ENCODE results near the gene ORAI1.
A peak's percentile ranks its signal among the peaks of the same experiment; 100 is the strongest.
"Not testable (repeated sequence)": the region's sequence is repeated elsewhere in the genome, so short reads cannot be mapped to it uniquely, and the experiment has no call there.

Gene ORAI1

DNA sequence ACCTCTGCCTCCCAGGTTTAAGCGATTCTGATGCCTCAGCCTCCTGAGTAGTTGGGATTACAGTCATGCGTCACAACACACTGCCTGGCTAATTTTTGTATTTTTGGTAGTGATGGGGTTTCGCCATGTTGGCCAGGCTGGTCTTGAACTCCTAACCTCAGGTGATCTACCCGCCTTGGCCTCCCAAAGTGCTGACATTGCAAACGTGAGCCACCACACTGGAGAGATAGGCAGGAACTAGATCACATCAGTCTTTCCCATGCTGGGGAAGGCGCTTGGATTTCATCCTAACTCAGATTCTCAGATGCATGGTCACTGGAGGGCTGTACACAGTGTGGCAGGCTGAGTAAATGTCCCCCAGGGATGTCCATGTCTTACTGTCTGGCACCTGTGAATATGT, 18.0 kb upstream of the ORAI1 start:
- no peak for DNase-seq

DNA sequence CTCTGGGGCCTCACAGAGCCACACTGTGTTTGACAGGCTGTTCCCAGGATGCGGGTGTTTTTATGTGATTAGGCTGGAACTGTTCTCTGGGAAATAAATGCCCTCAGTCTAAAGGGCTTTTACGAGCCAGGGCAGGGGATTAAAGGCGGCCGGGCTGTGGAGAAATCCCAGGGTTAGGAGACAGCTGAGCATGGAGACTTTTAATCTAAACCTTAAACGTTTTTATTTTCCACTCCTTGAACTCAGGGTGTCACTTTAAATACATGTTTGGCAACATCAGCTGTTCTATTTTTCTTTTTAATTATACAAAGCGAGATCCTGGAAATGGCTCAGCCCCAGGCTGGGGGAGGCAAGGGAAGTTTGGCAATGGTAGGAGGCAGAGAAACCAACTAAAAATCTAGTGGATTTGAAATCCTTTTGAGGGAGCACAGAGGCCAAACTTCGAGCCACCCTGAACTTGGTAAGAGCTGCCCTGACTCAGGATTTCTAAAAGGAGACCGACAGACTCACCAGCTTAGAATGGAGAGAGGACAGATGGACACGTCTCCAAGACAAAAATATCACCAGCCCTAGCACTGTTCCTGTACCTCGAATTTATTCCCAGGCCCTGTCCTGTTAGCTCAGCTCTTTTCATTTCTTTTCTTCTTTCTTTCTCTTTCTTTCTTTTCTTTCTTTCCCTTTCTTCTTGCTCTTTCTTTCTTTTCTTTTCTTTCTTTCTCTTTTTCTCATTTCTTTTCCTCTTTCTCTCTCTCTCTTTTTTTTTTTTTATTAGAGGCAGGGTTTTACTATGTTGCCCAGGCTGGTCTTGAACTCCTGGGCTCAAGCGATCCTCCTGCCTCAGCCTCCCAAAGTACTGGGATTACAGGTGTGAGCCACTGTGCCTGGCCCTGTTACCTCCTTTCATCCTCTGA, 15.8 kb upstream of the ORAI1 start:
- no peak for DNase-seq

DNA sequence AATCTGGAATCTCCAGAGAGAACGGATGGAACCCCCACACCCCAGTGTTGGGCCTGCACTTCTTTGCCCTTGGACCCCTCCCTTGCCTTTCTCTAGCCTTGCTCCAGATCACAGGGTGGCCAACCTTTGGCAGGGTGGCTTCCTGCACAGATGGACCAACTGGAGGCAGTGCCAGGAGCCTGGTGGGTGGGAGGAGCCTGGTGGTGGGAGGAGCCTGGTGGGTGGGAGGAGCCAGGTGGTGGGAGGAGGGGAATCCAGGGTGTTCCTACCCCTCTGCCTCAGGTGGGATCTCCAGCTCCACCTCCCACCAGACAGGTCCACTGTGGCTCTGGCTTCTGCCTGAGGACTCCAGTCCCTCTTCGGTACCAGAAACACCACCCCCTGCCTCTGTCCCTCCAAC, 15.0 kb upstream of the ORAI1 start:
- DNase-seq, result no peak

DNA sequence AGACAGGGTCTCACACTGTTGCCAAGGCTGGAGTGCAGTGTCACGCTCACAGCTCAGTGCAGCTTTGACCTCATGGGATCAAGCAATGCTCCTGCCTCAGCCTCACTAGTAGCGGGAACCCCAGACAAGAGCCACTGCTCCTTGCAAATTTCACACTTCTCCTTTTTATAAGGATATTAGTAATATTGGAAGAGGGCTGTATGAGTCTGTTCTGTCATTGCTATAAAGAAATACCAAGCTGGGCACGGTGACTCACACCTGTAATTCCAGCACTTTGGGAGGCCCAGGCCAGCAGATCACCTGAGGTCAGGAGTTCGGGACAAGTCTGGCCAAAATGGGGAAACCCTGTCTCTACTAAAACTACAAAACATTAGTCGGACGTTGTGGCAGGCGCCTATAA, 12.9 kb upstream of the ORAI1 start:
- DNase-seq, result no peak

DNA sequence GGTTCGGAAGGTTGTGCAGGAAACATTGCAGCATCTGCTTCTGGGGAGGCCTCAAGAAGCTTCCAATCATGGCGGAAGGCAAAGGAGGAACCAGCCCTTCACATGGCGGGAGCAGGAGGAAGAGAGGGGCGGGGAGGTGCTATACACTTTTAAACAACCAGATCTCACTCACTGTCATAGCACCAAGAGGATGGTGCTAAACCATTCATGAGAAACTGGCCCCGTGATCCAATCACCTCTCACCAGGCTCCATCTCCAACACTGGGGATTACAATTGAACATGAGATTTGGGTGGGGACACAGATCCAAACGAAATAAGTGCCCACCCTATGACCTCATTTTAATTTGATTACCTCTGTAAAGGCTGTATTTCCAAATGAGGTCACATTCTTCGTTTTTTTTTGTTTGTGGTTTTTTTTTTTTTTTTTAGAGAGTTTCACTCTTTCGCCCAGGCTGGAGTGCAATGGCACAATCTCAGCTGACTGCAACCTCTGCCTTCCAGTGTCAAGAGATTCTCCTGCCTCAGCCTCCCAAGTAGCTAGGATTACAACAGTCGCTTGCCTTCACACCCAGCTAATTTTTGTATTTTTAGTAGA, 11.4 kb upstream of the ORAI1 start:
- no peak for DNase-seq

DNA sequence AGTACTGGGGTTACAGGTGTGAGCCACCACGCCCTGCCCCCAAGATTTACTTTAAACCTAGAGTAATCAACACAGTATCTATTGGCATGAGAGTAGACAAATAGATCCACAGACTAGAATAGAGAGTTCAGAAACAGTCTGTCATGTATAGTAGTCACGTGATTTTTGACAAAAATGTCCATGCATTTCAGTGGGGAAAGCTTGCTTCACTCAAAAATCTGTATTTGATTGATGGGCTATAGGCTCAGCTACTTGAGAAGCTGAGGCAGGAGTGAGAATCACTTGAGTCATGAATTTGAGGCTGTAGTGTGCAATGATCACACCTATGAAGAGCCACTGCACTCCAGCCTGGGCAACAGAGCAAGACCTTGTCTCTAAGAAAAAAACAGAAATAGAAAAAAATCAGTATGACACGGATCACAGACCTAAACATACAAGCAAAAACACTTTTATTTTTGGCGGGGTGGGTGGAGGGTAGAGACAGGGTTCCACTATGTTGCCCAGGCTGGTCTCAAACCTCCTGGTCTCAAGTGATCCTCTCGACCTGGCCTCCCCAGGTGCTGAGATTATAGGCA, 7.6 kb upstream of the ORAI1 start:
- no peak for DNase-seq

DNA sequence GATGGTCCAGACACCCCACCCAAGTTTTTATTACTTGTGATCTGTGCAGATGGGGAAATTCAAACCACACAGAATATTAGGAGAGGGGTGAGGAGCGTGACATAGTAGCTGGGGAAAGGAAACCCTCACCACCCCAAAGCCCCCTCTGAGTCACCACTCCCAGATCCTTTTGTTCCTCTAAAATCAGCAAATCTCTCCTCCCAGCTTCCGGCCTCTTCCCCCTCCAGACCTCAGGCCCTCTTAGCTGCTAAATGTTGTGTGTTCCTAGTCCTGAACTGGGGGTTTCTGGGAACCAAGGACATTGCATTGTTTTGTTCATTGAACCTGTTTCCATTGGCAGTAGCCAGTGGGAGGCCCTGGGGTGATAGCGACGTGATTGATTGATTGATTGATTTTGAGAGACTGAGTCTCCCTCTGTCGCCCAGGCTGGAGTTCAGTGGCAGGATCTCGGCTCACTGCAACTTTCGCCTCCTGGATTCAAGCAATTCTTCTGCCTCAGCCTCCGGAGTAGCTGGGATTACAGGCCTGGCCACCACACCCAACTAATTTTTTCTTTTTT, 5.9 kb upstream of the ORAI1 start:
- DNase-seq, result no peak

DNA sequence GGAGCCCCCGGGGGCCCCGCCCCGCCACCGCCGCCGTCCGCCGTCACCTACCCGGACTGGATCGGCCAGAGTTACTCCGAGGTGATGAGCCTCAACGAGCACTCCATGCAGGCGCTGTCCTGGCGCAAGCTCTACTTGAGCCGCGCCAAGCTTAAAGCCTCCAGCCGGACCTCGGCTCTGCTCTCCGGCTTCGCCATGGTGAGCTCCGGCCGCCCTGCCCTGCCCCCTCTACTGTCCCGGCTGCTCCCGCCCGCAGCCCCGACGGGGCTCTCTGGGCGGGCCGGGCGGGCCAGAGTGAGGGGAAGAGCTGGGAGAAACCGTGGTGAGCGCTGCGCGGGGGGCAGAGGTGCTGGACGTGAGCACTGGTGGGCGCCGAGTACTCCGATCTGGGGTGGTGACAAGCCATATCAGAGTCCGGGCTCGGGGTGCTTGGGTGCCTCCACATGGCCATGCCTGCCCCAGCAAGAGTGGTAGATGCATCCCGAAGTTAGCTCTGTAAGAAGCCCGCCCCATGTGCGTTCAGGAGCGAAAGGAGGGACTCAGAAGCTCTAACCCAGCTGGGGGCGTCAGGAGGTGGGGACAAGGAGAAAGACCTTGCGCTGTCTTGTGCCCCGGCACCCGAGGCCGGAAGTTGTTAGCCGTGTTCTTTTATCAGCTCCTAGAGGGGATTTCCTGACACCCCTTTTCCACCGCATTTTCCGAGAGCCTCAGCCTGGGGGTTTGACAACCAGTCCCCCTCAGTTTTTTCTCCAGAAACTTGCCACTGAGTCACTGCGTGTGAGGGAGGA, 717 bp downstream of the ORAI1 start:
- DNase-seq, result peak; percentile 23

DNA sequence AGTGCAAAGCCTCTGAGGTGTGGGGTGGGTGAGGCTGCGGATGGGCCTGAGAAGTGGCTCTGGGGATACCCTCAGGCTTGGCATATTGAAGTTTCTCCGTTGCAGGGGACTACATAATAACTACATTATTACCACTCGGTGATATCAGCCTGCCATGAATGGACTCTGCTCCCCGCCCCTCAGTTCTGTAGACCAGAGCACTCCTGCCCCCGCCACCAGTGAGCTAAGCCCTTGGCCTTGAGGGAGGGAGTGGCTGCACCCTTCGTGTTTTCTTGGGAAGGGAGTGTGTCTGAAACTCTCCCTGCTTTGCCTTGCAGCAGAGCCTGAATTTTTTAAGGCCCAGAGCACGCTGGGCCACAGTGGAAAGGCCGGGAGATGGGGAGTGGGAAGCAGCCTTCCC, 1.7 kb downstream of the ORAI1 start:
- no peak for DNase-seq

DNA sequence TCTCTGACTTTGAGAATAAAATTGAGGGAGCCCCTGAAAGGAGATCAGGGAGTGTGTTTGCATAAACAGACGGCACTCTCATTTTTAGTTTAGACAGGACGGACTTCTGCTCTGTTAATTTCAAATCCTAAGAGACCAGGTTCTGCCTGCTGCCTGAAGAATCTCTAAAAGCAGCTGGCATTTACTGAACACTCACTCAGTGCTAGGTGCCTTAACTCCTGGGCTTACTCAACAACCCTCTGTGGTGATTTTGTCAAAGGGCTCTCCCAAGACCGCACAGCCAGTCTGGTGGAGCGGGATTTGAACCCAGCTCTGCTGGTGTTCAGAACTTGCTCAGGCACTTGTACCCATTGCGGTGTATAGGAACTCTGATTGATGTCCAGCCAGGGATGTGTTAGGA, 2.2 kb downstream of the ORAI1 start:
- DNase-seq, result no peak

DNA sequence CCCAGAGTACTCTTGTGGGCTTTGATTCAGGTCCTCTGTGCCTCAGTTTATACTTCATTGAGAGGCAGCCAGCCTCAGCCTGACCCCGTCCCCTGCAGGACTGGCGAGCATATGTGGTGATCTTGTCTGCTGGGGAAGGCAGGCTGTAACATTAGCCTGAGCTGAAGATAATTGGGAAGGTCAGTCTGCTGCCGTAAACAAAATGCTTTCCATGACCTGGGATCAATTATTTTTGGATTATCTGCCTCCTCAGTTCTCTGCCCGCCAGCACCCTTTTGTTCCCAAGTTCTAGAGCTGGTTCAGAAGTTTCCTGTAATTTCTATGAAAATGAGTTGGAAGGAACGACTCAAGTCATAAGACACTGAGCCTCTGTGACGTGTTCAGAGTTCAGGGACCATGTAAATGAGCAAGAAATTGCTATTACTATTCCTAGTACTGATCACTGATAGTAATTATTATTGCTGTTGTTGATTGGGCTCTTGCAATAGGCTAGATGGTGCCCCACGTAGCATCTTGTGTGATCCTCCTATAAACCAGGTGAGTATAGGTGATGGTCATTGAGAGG, 4.5 kb downstream of the ORAI1 start:
- DNase-seq, result no peak

DNA sequence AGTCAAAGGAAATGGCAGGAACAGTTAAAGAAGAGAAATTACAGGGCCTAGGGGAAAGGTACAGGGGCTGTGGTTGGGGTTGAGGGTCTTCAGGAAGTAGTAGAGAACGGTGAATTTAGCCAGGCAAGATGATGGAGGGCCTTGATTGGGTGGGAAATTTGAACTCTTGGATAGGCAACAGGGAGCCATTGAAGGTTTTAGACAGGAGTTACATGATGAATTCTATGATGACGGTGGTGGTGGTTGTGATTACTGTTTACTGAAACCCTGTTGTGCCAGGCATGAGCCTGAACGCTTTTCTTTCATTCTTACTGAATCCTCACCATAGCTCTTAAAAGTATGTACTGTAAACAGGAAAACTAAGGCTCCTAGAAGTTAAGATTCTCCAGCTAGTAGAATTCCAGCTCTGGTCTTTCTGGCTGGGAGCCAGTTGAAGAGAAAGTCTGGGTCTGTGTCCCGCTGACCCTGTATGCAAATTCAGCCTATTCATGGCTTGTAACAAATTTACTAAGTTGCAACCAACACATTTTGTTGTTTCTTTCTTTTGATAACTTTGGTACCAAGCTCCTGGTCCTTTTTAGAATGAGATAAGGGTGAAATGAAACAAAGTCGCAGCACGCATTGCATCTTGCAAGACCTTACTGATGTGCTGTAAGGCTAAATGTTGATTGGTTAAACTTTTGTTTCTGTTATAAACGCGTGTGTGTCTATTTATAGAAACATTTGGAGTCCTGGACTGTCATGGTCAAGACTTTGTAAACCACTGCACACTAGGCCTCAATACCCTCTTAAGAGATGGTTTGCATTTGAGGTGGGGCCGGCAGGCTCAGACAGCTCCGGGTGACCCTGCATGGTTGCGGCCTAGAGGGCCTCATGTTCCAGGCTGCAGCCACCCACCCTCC, 6.0 kb downstream of the ORAI1 start:
- DNase-seq, result no peak

DNA sequence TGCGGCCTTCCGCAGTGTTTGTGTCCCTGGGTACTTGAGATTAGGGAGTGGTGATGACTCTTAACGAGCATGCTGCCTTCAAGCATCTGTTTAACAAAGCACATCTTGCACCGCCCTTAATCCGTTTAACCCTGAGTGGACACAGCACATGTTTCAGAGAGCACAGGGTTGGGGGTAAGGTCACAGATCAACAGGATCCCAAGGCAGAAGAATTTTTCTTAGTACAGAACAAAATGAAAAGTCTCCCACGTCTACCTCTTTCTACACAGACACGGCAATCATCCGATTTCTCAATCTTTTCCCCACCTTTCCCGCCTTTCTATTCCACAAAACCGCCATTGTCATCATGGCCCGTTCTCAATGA, 7.5 kb downstream of the ORAI1 start:
- not testable (repeated sequence) for DNase-seq

DNA sequence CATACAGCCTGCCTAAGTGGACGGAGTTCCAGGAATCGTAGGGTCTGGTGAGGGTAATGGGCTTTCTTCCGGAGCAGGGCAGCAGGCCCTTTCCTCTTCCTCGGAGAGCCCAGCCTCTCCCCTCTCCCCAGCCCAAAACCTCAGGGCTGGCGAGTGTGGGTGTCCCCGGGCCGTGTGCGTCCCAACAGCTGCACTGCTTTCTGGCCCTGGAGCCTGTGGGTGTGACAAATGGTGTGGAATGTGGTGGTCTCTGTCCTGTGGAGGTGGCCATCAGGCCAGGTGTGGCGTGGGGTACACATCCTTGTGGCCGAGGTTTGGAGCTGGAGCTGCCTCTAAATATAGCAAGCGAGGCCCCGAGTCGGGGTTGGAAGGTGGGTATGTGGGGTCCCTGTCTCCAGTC, 8.5 kb downstream of the ORAI1 start:
- no peak for DNase-seq

DNA sequence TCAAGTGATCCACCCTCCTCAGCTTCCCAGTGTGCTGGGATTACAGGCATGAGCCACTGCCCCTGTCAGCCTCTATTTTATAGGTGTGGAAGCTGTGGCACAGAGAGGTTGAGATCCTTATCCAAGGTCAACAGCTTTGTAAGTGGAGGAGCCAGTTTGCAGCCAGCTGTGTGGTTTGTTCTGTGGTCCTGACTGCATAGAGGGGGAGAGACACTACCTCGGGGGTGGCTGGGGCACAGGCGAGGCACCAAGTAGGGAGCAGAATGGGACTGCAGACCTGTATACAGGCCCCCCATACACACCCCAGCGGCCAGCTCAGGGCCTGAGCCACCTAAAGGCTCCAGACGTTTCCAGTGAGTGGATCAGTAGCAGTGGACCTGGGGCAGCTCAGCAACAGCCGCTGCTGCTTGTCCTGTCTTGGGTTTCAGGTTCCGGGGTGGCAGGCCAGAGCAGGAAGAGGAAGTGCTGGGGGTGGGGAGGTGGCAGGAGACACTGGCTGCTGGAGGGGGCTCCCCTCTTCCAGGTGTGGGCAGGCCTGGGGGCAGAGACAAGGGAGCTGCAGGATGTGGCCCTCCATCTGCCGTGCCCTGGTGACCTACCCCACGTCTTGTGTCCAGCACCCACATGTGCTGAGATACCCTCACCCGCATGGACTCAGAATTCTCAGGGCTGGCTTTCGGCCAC, 11.0 kb downstream of the ORAI1 start:
- no peak for DNase-seq

DNA sequence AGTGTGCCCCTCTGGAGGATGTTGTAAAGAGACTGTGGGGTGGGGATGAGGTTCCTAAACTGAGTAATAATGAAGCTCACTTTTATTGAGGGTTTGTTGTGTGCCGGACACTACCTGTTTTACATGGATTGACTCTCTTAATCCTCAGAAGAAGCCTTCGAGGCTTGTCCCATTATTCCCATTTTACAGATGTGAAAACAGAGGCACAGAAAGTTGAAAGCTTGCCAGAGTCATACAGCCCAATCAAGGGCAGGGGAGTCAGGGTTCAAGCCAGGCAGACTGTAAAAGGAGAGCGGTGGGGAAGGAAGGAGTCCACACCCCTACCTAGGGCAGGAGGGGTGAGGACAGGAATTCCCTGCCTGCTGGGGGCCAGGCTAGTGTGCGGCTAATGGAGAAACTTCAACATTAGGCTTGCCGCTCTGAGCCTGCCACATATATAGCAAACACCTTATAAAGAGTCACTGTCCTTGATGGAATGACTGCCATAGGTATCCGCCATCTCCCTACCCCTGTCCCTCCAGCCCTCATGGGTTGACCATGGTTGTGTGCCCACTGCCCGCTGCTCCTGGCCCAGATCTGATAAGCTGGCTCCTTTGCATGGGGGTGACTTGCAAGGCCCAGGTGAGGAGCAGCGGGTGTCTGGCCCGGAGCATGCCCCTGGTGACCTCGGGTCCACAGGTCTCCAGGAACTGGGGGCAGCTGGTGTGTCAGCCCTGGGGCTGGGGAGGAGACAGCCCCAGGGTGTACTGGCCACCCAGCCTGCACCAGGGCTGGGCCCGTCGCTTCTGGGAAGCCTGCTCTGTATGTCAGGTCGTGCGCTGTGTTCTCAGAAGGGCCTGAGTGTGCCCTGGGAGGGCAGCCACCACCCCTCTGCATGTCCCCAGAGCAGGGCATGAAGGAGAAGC, 12.2 kb downstream of the ORAI1 start:
- DNase-seq, result no peak

DNA sequence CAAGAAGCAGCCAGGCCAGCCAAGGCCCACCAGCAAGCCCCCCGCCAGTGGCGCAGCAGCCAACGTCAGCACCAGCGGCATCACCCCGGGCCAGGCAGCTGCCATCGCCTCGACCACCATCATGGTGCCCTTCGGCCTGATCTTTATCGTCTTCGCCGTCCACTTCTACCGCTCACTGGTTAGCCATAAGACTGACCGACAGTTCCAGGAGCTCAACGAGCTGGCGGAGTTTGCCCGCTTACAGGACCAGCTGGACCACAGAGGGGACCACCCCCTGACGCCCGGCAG, 15.0 kb downstream of the ORAI1 start:
- DNase-seq, result no peak

DNA sequence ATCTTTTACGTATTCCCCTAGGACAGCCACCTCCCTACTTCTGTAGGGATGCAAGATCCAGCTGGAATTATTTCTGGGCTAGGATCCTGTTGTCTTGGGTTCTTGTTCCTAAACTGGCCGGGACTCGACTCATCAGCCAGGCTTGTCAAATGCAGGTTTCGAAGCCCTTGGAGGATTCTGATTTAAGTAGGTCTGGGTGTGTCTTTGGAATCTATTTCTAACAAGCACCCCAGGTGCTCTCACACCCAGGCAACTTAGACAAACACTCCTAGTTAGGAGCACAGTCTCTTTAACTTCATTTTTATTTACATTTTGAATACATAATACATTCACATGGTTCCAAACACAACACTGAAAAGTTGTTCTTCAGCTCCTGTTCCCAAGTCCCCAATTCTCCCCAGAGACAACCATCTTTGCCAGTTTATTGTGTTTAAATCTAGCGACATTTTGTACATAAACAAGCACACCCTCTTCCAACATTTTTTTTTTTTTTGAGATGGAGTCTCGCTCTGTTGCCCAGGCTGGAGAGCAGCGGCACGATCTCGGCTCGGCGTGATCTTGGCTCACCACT, 22.2 kb downstream of the ORAI1 start:
- no peak for DNase-seq

DNA sequence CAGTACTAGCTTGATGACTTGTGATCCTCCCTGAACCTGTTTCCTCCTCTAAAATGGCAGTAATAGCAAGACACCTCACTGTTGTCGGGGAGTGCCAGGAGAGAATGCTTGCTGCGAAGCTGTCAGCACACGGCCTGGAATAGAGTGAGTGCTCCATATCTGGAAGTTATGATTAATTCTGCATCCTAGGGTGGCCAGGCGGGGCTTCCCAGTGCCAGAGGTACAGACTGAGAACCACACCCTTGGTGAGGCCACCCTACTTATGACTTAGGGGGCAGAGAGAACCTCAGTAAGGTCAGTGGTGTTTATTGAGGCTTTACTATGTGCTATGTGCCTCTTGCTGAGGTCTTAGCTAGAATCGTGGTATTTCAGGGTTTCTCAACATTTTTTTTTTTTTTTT, 23.0 kb downstream of the ORAI1 start:
- no peak for DNase-seq

DNA sequence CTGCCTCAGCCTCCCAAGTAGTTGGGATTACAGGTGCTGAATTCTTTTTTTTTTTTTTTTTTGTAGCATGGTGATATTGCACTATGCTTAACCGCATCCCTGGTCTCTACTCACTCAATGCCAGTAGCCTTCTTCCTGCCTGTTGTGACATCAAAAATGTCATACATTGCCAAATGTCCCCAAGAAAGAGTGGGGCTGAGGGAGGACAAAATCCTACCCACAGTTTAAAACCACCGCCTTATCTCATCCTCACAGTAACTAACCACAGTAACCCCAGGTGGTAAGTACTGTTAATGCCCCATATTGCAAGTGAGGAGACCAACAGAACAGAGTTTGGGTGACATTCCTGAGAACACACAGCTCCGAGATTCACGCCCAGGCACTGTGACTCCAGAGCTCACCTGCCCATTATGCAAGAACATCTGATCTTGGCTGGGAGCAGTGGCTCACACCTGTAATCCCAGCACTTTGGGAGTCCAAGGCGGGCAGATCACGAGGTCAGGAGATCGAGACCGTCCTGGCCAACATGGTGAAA, 23.6 kb downstream of the ORAI1 start:
- DNase-seq, result no peak
